GM23338 (cell line): Measurements from ENCODE around the gene WDR70. TPM values are rescaled to one million over a fixed set of nuclear protein-coding genes. Genes with fewer than 3 reads are reported as not detected.

Experiments
- ATAC-seq: fragments of 200-7000 bp; cut with Tn5 transposase; 3 replicates; pipeline ENCODE4 v1.9.1; 2020
- DNase-seq: peaks from one replicate; pipeline ENCODE4 v3.0.0-alpha.2; 2015; ENCODE audit warnings: low spot score
- H2AFZ ChIP-seq: fragments of 200-600 bp; sonication (generic); 2 replicates; pipeline ENCODE4 v1.8.0; 2016; ENCODE audit warnings: antibody characterized with exemption, mild to moderate bottlenecking, moderate library complexity
- H3F3A ChIP-seq: fragments of 200-600 bp; sonication (generic); replicated peaks from 2 replicates; pipeline ENCODE4 v1.8.0; 2017; ENCODE audit warnings: antibody characterized with exemption, mixed run types, low read depth
- H3K27ac ChIP-seq: fragments of 200-600 bp; sonication (generic); 2 replicates; pipeline ENCODE4 v1.6.1; 2016; ENCODE audit warnings: low read depth
- H3K27me3 ChIP-seq: fragments of 200-600 bp; sonication (generic); 2 replicates; pipeline ENCODE4 v1.8.0; 2016; ENCODE audit warnings: mild to moderate bottlenecking, mixed run types, moderate library complexity; ENCODE audit not compliant: insufficient read depth
- H3K36me3 ChIP-seq: fragments of 200-600 bp; sonication (generic); 2 replicates; pipeline ENCODE4 v1.8.0; 2016; ENCODE audit warnings: mild to moderate bottlenecking; ENCODE audit not compliant: insufficient read depth
- H3K4me1 ChIP-seq: fragments of 200-600 bp; sonication (generic); 2 replicates; pipeline ENCODE4 v1.8.0; 2016; ENCODE audit warnings: mild to moderate bottlenecking, moderate library complexity; ENCODE audit not compliant: insufficient read depth
- H3K4me2 ChIP-seq: fragments of 200-600 bp; sonication (generic); 2 replicates; pipeline ENCODE4 v1.7.1; 2017; ENCODE audit warnings: mixed run types
- H3K4me3 ChIP-seq: fragments of 200-600 bp; sonication (generic); 2 replicates; pipeline ENCODE4 v1.6.1; 2016; ENCODE audit warnings: mixed run types
- H3K79me2 ChIP-seq: fragments of 200-600 bp; sonication (generic); replicated peaks from 2 replicates; pipeline ENCODE4 v1.8.0; 2017; ENCODE audit warnings: mild to moderate bottlenecking; ENCODE audit not compliant: insufficient read depth
- H3K9me2 ChIP-seq: fragments of 200-600 bp; sonication (generic); 2 replicates; pipeline ENCODE4 v1.8.0; 2017; ENCODE audit not compliant: insufficient read depth
- H4K20me1 ChIP-seq: fragments of 200-600 bp; sonication (generic); replicated peaks from 2 replicates; pipeline ENCODE4 v1.8.0; 2017; ENCODE audit warnings: mild to moderate bottlenecking; ENCODE audit not compliant: insufficient read depth
- H3K27ac Mint-ChIP-seq: 2 replicates; pipeline ENCODE4 v1.8.0; 2020; ENCODE audit warnings: inconsistent platforms, mild to moderate bottlenecking, moderate library complexity, mixed read lengths
- H3K27me3 Mint-ChIP-seq: 3 replicates; pipeline ENCODE4 v1.8.0; 2022; ENCODE audit warnings: low read depth, mild to moderate bottlenecking, moderate library complexity, mixed read lengths, inconsistent platforms; ENCODE audit not compliant: insufficient read depth, poor library complexity
- H3K36me3 Mint-ChIP-seq: 3 replicates; pipeline ENCODE4 v1.8.0; 2021; ENCODE audit warnings: low read depth, mild to moderate bottlenecking, inconsistent platforms, moderate library complexity, mixed read lengths
- H3K4me1 Mint-ChIP-seq: 3 replicates; pipeline ENCODE4 v1.8.0; 2020; ENCODE audit warnings: mild to moderate bottlenecking, inconsistent platforms, mixed read lengths
- H3K4me3 Mint-ChIP-seq: 3 replicates; pipeline ENCODE4 v1.8.0; 2021; ENCODE audit warnings: moderate library complexity, mild to moderate bottlenecking, inconsistent platforms, mixed read lengths
- H3K9me3 Mint-ChIP-seq: 3 replicates; pipeline ENCODE4 v1.8.0; 2020; ENCODE audit warnings: moderate library complexity, mild to moderate bottlenecking, inconsistent platforms, mixed read lengths
- CTCF ChIP-seq, 2 experiments: fragments of 200-600 bp in 1 of 2; sonication (generic) in 1 of 2; conservative IDR thresholded peaks; 2 replicates each; pipeline versions ENCODE4 v1.5.1 to v1.6.1; 2016 to 2017; ENCODE audit warnings: antibody characterized with exemption in 2 of 2, low read depth in 2 of 2, mild to moderate bottlenecking in 2 of 2, moderate library complexity in 1 of 2
- ETS1 ChIP-seq: IDR thresholded peaks from 2 replicates; pipeline ENCODE4 v1.6.1; 2016; ENCODE audit warnings: antibody characterized with exemption
- EZH2 ChIP-seq: fragments of 200-600 bp; sonication (generic); IDR thresholded peaks from one replicate; pipeline ENCODE4 v1.8.0; 2017; ENCODE audit warnings: antibody characterized with exemption, mild to moderate bottlenecking, low read depth; ENCODE audit not compliant: unreplicated experiment
- JUNB ChIP-seq: IDR thresholded peaks from one replicate; pipeline ENCODE4 v1.6.1; 2016; ENCODE audit warnings: antibody characterized with exemption; ENCODE audit not compliant: unreplicated experiment
- STAT1 ChIP-seq: IDR thresholded peaks from one replicate; pipeline ENCODE4 v1.6.1; 2016; ENCODE audit warnings: antibody characterized with exemption; ENCODE audit not compliant: unreplicated experiment
- ZNF114 ChIP-seq: fragments of 250-450 bp; sonication (Bioruptor Pico); IDR thresholded peaks from 2 replicates; pipeline ENCODE4 v1.5.0; 2020; ENCODE audit warnings: mild to moderate bottlenecking, moderate library complexity
- ZNF331 ChIP-seq: fragments of 250-450 bp; sonication (Bioruptor Pico); IDR thresholded peaks from 2 replicates; pipeline ENCODE4 v1.5.0; 2020; ENCODE audit warnings: low read depth, mild to moderate bottlenecking, moderate library complexity
- ZNF462 ChIP-seq: fragments of 250-450 bp; sonication (Bioruptor Pico); IDR thresholded peaks from 2 replicates; pipeline ENCODE4 v1.5.0; 2020; ENCODE audit warnings: mild to moderate bottlenecking, moderate library complexity
- polyA plus RNA-seq: library from polyadenylated mRNA; unstranded; fragments of >200 nt; fragmentation: Nextera tagmentation; extraction: Ambion mirVana; gene quantifications from 2 replicates; pipeline ENCODE4 v1.2.1, GENCODE V29; 2016
- total RNA-seq: library from RNA; depleted of rRNA; stranded (reverse); fragments of >200 nt; shearing (Covaris generic); gene quantifications from 2 replicates; pipeline ENCODE4 v1.2.3, GENCODE V29; 2014

WDR70 gene
- total and polyA plus RNA-seq, 2 experiments from 2014 or later: 34.9 to 86.7 TPM

GRCh38 chr5:37496902-37497445, 117.9 kb downstream of the WDR70 start:
- no peak overlapping the region for H3K27ac ChIP-seq
- H4K20me1 ChIP-seq: no peaks in the 10 kb centered on the region
- H3K4me3 ChIP-seq: no peak overlapping the region
- no peaks in the 10 kb centered on the region for H3K4me1 Mint-ChIP-seq
- H3K36me3 Mint-ChIP-seq: peaks cover 11% of the 10 kb centered on the region
- no peak overlapping the region for H2AFZ ChIP-seq
- no peaks in the 10 kb centered on the region for H3K9me3 Mint-ChIP-seq
- no peaks in the 10 kb centered on the region for H3K79me2 ChIP-seq
- H3K9me2 ChIP-seq: peaks cover 5% of the 10 kb centered on the region; the same call in 1 of the 2 replicates
- DNase-seq: no peak
- no peaks in the 10 kb centered on the region for H3K4me1 ChIP-seq
- H3K4me2 ChIP-seq: no peak overlapping the region
- H3K36me3 ChIP-seq: no peaks in the 10 kb centered on the region
- H3K27ac Mint-ChIP-seq: no peak overlapping the region
- no peak for TF ChIP-seq STAT1
- no peak for TF ChIP-seq ZNF331 (CRISPR knock-in tag)
- no peak for TF ChIP-seq ZNF462 (CRISPR knock-in tag)
- TF ChIP-seq ZNF114 (CRISPR knock-in tag): no peak
- no peak for TF ChIP-seq ETS1
- no peak for TF ChIP-seq JUNB
- no peak for TF ChIP-seq EZH2
- no peak for TF ChIP-seq CTCF (conservative IDR thresholded peaks at IDR 0.05; ENCODE audit: low read depth in 2 of 2)
- H3K4me3 Mint-ChIP-seq: no peak overlapping the region
- H3K27me3 Mint-ChIP-seq: peaks cover 2% of the 10 kb centered on the region
- no peak for ATAC-seq
- no peaks in the 10 kb centered on the region for H3F3A ChIP-seq
- no peaks in the 10 kb centered on the region for H3K27me3 ChIP-seq
